HFFc6 (cell line): ENCODE results near the gene MAP7D2. TPM values are rescaled to one million over a fixed set of nuclear protein-coding genes. Genes with fewer than 3 reads are reported as not detected.

Experiments
- DNase-seq: peaks from one replicate; pipeline ENCODE4 v3.0.0-alpha.2; 2018
- H3K27ac Mint-ChIP-seq: 2 replicates; pipeline ENCODE4 v1.8.0; 2020; ENCODE audit warnings: mild to moderate bottlenecking, mixed read lengths
- H3K27me3 Mint-ChIP-seq: 2 replicates; pipeline ENCODE4 v1.8.0; 2021; ENCODE audit warnings: mild to moderate bottlenecking, moderate library complexity, mixed read lengths; ENCODE audit not compliant: insufficient read depth
- H3K36me3 Mint-ChIP-seq: 2 replicates; pipeline ENCODE4 v1.8.0; 2021; ENCODE audit warnings: low read depth, mixed read lengths
- H3K4me1 Mint-ChIP-seq: 2 replicates; pipeline ENCODE4 v1.8.0; 2020; ENCODE audit warnings: low read depth, mixed read lengths
- H3K4me3 Mint-ChIP-seq: 2 replicates; pipeline ENCODE4 v1.8.0; 2020; ENCODE audit warnings: mild to moderate bottlenecking, moderate library complexity, mixed read lengths
- H3K9me3 Mint-ChIP-seq: 2 replicates; pipeline ENCODE4 v1.8.0; 2020; ENCODE audit warnings: mild to moderate bottlenecking, mixed read lengths
- CTCF ChIP-seq: fragments of 200-600 bp; sonication (generic); IDR thresholded peaks from 2 replicates; pipeline ENCODE4 v1.5.0; 2021; ENCODE audit warnings: antibody characterized with exemption, mild to moderate bottlenecking
- total RNA-seq, 6 experiments: library from RNA; stranded (reverse); fragmentation: NEBNext Ultra II Directional; extraction: Animal tissue kit (Norgen Biotek cat#: 25700); gene quantifications; 2 replicates in 1 of 6; 3 replicates in 5 of 6; pipeline ENCODE4 v1.2.3, GENCODE V29; 2021

The MAP7D2 gene
- total RNA-seq, 6 experiments from 2014 or later = 0.05 to 0.47 (median 0.20) TPM; not detected in 1

GRCh38 chrX:20139966-20140365 lies 23.3 kb upstream of the MAP7D2 start:
- peaks cover 34% of the 10 kb centered on the region for H3K4me1 Mint-ChIP-seq
- no peaks in the 10 kb centered on the region; the same call in 1 of the 2 replicates for H3K27me3 Mint-ChIP-seq
- peak overlapping the region; percentile 79 for H3K27ac Mint-ChIP-seq
- TF ChIP-seq CTCF = no peak
- H3K36me3 Mint-ChIP-seq = peaks cover 23% of the 10 kb centered on the region
- H3K9me3 Mint-ChIP-seq = no peaks in the 10 kb centered on the region
- H3K4me3 Mint-ChIP-seq = peak overlapping the region; percentile 90
- DNase-seq = peak; percentile 64

GRCh38 chrX:20135944-20136343 lies 19.2 kb upstream of the MAP7D2 start:
- peak overlapping the region; percentile 24; the same call in 1 of the 2 replicates for H3K27ac Mint-ChIP-seq
- H3K9me3 Mint-ChIP-seq = no peaks in the 10 kb centered on the region
- H3K4me3 Mint-ChIP-seq = no peak overlapping the region
- H3K27me3 Mint-ChIP-seq = no peaks in the 10 kb centered on the region; the same call in 1 of the 2 replicates
- no peak for TF ChIP-seq CTCF
- H3K4me1 Mint-ChIP-seq = peaks cover 35% of the 10 kb centered on the region
- no peak for DNase-seq
- H3K36me3 Mint-ChIP-seq = peaks cover 23% of the 10 kb centered on the region

- peaks cover 21% of the 10 kb centered on the region for H3K4me1 Mint-ChIP-seq
- no peak for TF ChIP-seq CTCF
- no peak overlapping the region for H3K27ac Mint-ChIP-seq
- DNase-seq = no peak
- H3K36me3 Mint-ChIP-seq = peaks cover 8% of the 10 kb centered on the region; the same call in 1 of the 2 replicates
- H3K27me3 Mint-ChIP-seq = no peaks in the 10 kb centered on the region
- H3K4me3 Mint-ChIP-seq = no peak overlapping the region
- no peaks in the 10 kb centered on the region for H3K9me3 Mint-ChIP-seq
Measured at GRCh38 chrX:20132666-20133065, 16.0 kb upstream of the MAP7D2 start.

- no peak for DNase-seq
- TF ChIP-seq CTCF = no peak
Measured at GRCh38 chrX:20130357-20130756, 13.7 kb upstream of the MAP7D2 start.

GRCh38 chrX:20129547-20129946 lies 12.8 kb upstream of the MAP7D2 start:
- H3K36me3 Mint-ChIP-seq = no peaks in the 10 kb centered on the region; the same call in 1 of the 2 replicates
- TF ChIP-seq CTCF = no peak
- H3K9me3 Mint-ChIP-seq = no peaks in the 10 kb centered on the region
- no peak for DNase-seq
- H3K27me3 Mint-ChIP-seq = no peaks in the 10 kb centered on the region
- no peak overlapping the region for H3K4me3 Mint-ChIP-seq
- peaks cover 8% of the 10 kb centered on the region; the same call in 1 of the 2 replicates for H3K4me1 Mint-ChIP-seq
- H3K27ac Mint-ChIP-seq = no peak overlapping the region

More at GRCh38 chrX:20130357-20130756, 13.7 kb upstream of the MAP7D2 start:
- peaks cover 8% of the 10 kb centered on the region; the same call in 1 of the 2 replicates for H3K4me1 Mint-ChIP-seq
- no peak overlapping the region for H3K4me3 Mint-ChIP-seq
- no peaks in the 10 kb centered on the region; the same call in 1 of the 2 replicates for H3K36me3 Mint-ChIP-seq
- H3K27me3 Mint-ChIP-seq = no peaks in the 10 kb centered on the region
- no peaks in the 10 kb centered on the region for H3K9me3 Mint-ChIP-seq
- no peak overlapping the region for H3K27ac Mint-ChIP-seq
